Astrocyte of the cerebellum (primary cell): Measurements from ENCODE around the gene SULT1A4.
"Not testable (repeated sequence)": the region's sequence is repeated elsewhere in the genome, so short reads cannot be mapped to it uniquely, and the experiment has no call there.

Experiments
- DNase-seq: peaks from one replicate; pipeline ENCODE4 v3.0.0-alpha.2; 2011; ENCODE audit warnings: low read depth
- H3K4me3 ChIP-seq: 2 replicates; pipeline ENCODE4 v1.5.1; 2011; ENCODE audit warnings: mild to moderate bottlenecking, low read depth, low read length, moderate library complexity
- in situ Hi-C: cut with HindIII; loops from 2 replicates; pipeline ENCODE4 v1.10.0; 2017; ENCODE audit warnings: low sequenced_read_pairs

Gene SULT1A4

DNA sequence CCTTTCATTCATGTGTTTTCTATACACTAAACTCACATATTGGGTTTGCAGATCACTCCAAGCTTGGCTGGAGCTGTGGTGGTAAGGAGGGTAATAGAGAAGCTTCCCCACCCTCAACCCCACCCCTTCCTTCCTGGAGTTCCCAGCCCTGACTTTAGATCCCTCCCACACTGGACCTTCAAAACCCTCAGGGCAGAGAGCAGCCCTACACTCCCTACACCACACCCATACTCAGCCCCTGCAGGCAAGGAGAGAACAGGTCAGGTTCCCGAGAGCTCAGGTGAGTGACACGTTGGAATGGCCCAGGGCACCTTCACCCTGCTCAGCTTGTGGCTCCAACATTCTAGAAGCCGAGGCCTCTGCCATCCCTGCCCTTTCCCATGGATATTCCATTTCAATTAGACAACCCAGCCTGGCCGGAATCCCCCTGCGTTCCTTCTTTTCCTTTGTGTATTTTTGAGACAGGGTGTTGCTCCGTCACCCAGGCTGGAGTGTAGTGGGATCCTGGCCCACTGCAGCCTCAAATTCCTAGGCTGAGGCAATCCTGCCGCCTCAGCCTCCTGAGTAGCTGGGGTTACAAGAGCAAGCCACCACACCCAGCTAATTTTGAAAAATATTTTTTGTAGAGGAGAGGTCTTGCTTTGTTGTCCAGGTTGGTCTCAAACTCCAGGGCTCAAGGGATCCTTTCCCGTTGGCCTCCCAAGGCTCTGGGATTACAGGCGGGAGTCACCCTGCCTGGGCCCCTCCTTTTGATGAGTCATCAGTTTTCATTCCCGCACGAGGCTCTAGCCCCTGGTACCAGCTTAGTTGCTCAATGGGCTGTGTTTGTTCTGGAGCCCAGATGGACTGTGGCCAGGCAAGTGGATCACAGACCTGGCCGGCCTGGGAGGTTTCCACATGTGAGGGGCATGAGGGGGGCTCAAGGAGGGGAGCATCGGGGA is at the start of gene SULT1A4:
Gene SULT1A4, plus strand, starts transcription at position 208 of the 941 bp plus-strand sequence. CDS start 1,473 bp downstream, outside the sequence.
- DNase-seq, in situ Hi-C loops, H3K4me3 ChIP-seq: not testable (repeated sequence)

DNA sequence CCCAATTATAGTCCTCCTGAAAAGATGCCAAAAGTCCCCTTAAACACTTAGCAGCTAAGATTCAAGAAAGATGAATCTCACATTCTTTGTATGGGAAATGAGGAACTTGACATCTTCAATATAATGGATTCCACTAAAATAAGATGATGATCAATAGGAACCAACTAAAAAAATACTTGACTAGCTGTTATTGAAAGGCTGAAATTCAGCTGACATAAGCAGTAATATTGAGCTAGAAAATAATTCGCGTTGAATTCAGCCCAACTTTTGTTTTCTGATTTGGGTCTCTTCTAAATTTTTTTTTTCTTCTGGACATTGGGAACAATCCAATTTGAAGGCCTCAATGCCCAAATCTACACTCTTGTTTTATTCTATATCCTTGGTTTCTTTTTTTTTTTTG is 36.1 kb upstream of the SULT1A4 start:
- H3K4me3 ChIP-seq, DNase-seq, in situ Hi-C loops: not testable (repeated sequence)

DNA sequence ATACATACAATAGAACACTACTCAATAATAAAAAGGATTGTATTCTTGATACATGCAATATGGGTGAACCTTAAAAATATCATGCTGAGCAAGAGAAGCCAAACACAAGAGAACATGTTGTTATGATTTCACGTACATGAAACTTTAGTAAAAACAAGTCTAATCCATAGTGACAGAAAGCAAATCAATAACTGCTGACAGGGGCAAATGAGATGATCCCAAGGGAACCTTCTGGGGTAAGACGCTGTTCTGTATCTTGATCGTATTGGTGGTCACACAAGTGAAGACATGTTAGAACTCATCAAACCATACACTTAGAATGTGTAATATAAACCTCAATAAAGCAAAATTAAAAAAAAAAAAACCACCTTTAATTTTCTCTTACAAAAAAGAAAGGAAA is 34.3 kb upstream of the SULT1A4 start:
- H3K4me3 ChIP-seq, DNase-seq, in situ Hi-C loops: not testable (repeated sequence)

DNA sequence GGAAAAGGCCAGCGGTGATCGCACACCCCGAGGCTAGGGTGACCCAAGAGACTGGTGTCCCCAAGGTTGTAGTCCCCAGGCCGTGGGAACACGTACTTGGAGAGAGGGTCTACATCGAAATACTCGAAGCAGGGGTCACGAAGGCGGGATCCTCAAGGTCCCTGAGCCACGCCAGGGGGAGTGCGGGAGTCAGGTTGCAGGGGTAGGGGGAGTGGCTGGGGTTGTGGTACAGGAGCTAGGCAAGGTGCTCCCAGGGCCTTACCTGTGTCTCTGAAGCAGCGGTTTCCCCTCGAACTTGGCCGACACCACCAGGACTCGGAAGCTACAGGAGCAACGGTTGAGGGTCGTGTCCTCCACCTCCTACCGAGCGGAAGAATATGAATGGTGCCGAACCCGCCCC is 6.0 kb upstream of the SULT1A4 start:
- H3K4me3 ChIP-seq, in situ Hi-C loops, DNase-seq: not testable (repeated sequence)

DNA sequence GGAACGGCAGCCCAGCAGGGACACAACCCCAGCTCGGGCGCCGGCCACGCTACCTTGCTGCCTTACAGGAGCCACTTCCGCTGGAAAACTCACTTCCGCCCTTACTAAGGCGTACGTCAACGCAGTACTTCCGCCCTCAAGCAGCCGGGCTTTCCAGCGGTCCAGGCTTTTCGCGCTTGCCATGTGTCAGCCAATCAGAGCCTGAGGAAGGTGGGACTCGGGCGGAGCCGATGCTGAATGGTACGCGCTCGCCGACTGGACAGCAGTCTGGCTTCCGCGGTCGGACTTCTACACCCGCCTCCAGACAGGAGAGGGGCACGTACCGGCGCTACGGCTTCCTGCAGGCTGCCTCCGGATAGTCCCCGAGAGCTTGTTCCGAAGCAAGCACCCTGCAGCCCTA is 5.4 kb upstream of the SULT1A4 start, which contains the start of the genes BOLA2 and SLX1B:
Gene BOLA2, minus strand, starts transcription at position 83 of the 400 bp plus-strand sequence. CDS start 98 bp downstream, outside the sequence.
Gene SLX1B, plus strand, starts transcription at position 265 of the 400 bp plus-strand sequence.
- H3K4me3 ChIP-seq, DNase-seq, in situ Hi-C loops: not testable (repeated sequence)

DNA sequence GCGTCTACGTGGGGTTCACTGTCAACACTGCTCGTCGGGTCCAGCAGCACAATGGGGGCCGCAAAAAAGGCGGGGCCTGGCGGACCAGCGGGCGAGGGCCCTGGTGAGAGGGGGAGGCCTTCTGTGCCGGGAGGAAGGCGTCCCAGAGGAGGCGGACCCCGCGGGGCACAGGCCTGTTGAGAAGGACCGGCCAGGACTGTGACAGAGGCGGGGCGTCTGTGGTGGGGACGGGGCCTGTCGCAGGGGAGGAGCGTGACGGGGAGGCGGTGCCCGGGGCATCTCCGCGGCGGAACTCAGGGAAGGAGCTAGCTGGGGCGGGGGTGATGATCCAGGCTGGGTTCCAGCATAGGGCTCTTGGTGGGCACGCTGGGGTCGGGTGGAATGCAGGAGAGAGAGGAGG is 4.9 kb upstream of the SULT1A4 start:
- DNase-seq, in situ Hi-C loops, H3K4me3 ChIP-seq: not testable (repeated sequence)

DNA sequence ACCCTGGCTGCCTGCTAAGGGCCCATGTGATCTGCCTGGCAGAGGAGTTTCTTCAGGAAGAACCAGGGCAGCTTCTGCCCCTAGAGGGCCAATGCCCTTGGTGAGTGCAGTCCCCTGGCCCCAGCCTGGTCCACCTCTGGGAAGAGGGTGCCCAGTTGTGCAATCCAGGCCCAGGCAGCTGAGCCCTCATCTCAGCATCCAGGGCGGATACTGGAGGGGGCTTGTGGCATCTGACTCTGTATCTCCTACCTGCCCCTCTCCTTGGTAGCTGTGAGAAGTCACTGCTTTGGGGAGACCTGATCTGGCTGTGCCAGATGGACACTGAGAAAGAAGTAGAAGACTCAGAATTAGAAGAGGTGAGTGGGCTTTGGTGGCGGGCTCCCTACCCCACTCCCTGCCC is 2.1 kb upstream of the SULT1A4 start:
- DNase-seq, H3K4me3 ChIP-seq, in situ Hi-C loops: not testable (repeated sequence)

DNA sequence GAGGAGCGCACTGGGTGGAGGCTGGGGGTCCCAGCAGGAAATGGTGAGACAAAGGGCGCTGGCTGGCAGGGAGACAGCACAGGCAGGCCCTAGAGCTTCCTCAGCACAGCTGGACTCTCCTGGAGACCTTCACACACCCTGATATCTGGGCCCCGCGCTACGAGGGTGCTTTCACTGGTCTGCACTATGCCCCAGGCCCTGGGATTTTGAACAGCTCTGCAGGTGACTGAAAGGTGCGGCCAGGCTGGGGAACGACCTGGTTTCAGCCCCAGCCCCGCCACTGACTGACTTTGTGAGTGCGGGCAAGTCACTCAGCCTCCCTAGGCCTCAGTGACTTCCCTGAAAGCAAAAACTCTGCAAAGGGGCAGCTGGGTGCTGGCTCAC is 926 bp downstream of the SULT1A4 start:
- DNase-seq, H3K4me3 ChIP-seq, in situ Hi-C loops: not testable (repeated sequence)

DNA sequence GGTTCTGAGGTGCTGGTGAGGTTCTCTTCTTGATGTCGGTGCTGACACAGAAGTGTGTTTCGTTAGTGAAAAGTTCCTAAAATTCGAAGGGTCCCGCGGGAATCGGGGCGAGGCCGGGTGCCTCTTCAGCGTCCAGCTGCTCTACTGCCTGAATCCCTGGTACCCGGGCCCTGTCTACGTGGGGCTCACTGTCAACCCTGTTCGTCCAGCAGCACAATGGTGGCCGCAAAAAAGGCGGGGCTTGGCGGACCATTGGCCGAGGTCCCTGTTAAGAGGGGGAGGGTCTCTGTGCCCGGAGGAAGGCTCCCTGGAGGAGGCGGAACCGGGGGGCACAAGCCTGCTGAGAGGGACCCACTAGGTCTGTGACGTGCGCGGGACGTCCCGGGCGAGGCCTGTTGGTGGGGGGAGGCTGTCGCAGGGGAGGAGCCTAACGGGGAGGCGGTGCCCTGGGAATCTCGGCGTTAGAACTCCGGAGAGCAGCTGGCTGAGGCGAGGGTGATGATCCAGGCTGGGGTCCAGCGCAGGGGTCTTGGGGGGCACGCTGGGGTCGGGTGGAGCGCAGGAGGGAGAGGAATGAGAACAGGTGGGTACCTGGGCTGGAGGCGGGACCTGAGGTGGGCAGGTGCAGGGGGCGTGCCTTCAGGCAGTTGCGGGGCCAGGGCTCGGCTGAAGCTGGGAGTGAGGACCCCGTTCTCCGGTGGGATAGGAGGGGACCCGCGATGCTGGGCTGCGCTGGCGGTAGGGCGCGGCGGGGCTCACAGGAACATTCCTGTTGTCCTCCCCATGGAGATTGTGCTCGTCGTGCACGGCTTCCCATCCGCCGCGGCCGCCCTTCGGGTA is 6.5 kb downstream of the SULT1A4 start:
- H3K4me3 ChIP-seq, in situ Hi-C loops, DNase-seq: not testable (repeated sequence)

DNA sequence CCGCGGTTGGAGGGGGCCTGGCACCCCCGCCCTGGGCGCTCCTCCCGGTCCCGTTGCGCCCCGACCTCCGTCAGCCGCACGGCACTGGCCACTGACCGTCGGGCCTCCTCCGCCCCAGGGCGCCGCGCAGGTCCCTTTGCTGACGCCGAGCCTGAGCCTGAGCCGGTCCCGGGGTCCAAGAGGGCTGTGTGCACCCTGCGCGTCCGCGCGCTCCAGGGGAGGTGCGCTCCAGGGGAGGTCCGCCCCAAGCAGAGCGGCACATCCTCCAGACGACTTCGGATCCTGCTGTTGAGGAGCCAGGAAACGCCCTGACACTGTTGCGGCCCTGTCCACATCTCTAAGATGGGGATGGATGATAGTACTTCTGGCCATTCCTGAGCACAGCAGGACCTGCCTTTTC is 7.2 kb downstream of the SULT1A4 start:
- H3K4me3 ChIP-seq, DNase-seq, in situ Hi-C loops: not testable (repeated sequence)

DNA sequence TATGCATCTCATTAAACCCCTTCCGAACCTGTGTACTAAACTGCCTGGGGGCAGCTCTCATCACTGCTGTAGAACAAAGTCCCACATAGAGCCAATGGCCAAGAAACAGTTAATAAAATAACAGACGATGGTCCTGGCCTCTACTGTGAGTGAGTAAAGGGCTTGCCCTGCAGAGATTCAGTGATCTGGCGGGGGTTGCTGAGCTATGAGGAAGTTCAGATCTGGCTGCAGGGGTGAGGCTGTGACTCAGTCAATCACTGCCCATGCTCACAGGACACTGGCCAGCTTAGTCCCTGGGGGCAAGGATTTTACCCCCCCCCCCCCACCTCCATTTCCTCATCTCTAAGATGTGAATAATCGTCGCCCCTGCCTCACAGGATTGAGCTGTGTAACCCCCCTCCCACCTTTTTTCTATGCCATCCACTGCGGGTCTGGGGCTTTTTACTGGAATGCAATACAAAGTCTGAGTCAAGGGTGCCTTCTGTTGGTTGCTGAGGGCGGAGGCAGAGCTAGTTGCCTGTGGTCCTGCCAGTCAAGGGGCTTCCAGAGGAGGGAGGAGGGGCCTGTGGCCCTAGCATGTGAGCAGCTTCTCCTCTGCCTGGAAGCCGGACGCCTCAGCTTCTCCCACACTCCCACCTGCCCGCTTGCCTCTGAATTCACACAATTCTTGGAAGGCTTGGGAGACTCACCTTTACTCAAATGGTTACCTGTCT is 8.1 kb downstream of the SULT1A4 start:
- in situ Hi-C loops, DNase-seq, H3K4me3 ChIP-seq: not testable (repeated sequence)

DNA sequence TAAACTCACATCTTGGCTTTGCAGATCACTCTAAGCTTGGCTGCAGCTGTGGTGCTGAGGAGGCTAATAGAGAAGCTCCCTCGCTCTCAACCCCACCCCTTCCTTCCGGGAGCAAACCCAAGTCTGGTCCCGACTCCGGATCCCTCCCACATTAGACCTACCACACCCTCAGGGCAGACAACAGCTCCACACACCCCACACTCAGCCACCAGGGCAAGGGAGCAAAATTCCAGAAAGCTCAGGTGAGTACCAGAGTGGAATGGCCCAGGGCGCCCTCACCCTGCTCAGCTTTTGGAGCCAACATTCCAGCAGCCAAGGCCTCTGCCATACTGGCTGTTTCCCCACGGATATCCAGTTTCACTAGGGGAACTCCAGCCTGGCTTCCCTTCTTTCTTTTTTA is 9.9 kb downstream of the SULT1A4 start:
- DNase-seq, in situ Hi-C loops: not testable (repeated sequence)

DNA sequence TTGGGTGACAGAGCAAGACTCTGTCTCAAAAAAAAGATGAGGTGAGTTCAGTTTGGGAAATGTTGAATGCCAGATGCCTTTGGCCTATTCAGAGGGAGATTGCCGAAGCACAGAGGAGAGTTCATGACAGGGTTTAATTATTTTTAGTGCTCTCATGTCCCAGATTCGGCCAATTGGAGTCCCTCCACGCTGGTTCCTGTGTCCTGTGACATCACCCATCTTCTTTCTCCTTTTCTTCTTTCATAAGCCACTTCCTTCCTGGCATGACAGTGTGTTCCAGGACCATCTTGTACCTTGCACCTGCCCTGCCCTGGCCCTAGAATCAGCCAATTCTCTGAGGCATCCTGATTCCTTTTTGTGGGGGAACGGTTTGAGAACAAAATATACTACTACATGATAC is 12.4 kb downstream of the SULT1A4 start:
- in situ Hi-C loops, H3K4me3 ChIP-seq, DNase-seq: not testable (repeated sequence)

More for the DNA sequence above, 9.9 kb downstream of the SULT1A4 start:
- H3K4me3 ChIP-seq: not testable (repeated sequence)

DNA sequence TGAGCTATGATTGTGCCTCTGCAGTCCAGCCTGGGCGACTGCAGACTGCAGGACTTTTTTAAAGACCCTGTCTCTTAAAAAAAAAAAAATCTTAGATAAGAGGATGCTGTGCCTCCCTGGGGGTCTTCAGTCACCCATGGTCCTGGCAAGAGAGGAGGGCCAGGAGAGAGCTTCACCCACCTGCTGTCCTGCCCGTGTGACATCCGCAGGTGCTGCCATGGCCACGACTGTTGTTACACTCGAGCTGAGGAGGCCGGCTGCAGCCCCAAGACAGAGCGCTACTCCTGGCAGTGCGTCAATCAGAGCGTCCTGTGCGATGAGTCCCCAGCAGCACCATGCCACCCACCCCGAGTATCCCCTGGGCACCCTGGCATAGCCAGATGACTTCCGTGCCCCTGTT is 22.6 kb downstream of the SULT1A4 start:
- DNase-seq, in situ Hi-C loops, H3K4me3 ChIP-seq: not testable (repeated sequence)

DNA sequence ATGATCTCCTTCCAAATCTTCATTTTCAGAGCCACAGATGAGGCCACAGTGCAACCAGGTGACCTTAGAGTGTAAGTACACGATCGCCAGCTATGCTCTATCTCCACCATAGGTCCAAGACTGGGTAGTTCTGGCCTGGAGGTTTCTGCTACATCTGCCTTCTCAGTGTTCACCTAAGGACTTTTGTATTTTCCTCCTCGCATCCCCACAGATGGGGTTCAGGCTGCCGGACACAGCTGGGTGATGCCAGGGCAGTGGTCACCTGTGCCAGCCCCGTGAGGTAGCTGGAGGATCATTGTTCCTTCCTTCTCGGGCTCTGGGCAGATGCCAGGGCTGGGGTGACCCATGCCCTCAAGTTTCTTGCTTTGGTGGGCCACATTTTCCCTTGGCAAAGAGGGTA is 46.6 kb downstream of the SULT1A4 start, which contains the start of gene NPIPB12:
Gene NPIPB12, minus strand, starts transcription at position 101 of the 400 bp plus-strand sequence.
- H3K4me3 ChIP-seq, DNase-seq, in situ Hi-C loops: not testable (repeated sequence)
